ENCODE data around the gene VANGL2.

DNA sequence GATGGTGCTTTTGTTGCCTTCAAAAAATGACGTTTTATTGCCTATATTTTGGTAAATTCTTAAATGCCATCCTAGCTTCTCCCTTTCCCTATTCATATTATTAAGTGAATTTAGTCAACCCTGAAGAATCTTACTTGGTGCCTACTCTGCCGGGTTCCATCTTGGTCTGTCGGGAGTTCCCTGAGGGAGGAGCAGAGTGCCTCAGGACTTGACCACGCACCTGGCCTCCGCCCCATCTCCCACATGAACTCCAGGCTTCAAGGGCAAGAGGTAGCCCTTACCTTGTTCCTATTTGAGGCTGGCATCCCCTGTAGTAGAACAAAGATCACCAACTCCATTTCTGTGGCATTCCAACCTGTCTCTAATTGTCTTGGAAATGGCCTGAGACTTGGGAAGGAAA lies 21.5 kb downstream of the VANGL2 start:
- TF ChIP-seq GATA3 (IDR thresholded peaks at IDR 0.05; ENCODE audit: low read depth, low read length) (no peak), GATA2 (IDR thresholded peaks at IDR 0.05; ENCODE audit: low read depth, low read length) (no peak)

Data from SH-SY5Y (cell line).